PC-9 (cell line): Measurements from ENCODE around the gene PGA5. TPM values are rescaled to one million over a fixed set of nuclear protein-coding genes. Genes with fewer than 3 reads are reported as not detected.

Source experiments
- BruUV-seq: library from RNA; stranded (reverse); fragments of 400-500 nt; replicated peaks from 2 replicates; lab custom pipeline; 2021; lab: Mats Ljungman, UMichigan
- CTCF ChIA-PET: fragments of 300-600 bp; sonication (Branson Sonifier 250); formaldehyde crosslinking; loops from one replicate; lab custom pipeline; 2022; ENCODE audit warnings: antibody characterized with exemption; lab: Charles Lee
- POLR2A ChIA-PET: fragments of 300-600 bp; sonication (Branson Sonifier 250); formaldehyde crosslinking; loops from one replicate; lab custom pipeline; 2022; ENCODE audit warnings: antibody characterized with exemption; ENCODE audit not compliant: unreplicated experiment; lab: Charles Lee
- DNase-seq, 2 experiments: peaks; one replicate each; pipeline versions ENCODE4 v3.0.0 to v3.0.0-alpha.2; 2015 to 2022; ENCODE audit warnings: mixed read lengths in 1 of 2
- H2AFZ ChIP-seq: fragments of 200-600 bp; sonication (generic); 2 replicates; pipeline ENCODE4 v1.8.1; 2017; ENCODE audit warnings: antibody characterized with exemption
- H3F3A ChIP-seq: fragments of 200-600 bp; sonication (generic); 2 replicates; pipeline ENCODE4 v1.8.1; 2017; ENCODE audit warnings: antibody characterized with exemption, mild to moderate bottlenecking, low read depth; ENCODE audit not compliant: insufficient read depth
- H3K27ac ChIP-seq: fragments of 200-600 bp; sonication (generic); 2 replicates; pipeline ENCODE4 v1.6.1; 2016; ENCODE audit warnings: mixed run types
- H3K27me3 ChIP-seq: fragments of 200-600 bp; sonication (generic); 2 replicates; pipeline ENCODE4 v1.6.1; 2016; ENCODE audit warnings: low read depth, mixed run types; ENCODE audit not compliant: insufficient read depth
- H3K36me3 ChIP-seq: fragments of 200-600 bp; sonication (generic); 2 replicates; pipeline ENCODE4 v1.6.1; 2016; ENCODE audit warnings: low read depth, mixed run types
- H3K4me1 ChIP-seq: fragments of 200-600 bp; sonication (generic); replicated peaks from 2 replicates; pipeline ENCODE4 v1.6.1; 2016; ENCODE audit warnings: mixed run types; ENCODE audit not compliant: insufficient read depth
- H3K4me2 ChIP-seq: fragments of 200-600 bp; sonication (generic); 2 replicates; pipeline ENCODE4 v1.6.1; 2017; ENCODE audit warnings: mixed run types
- H3K4me3 ChIP-seq: fragments of 200-600 bp; sonication (generic); 2 replicates; pipeline ENCODE4 v1.6.1; 2016; ENCODE audit warnings: mixed run types
- H3K79me2 ChIP-seq: fragments of 200-600 bp; sonication (generic); 2 replicates; pipeline ENCODE4 v1.6.1; 2017; ENCODE audit warnings: low read depth, mixed run types
- H3K9me2 ChIP-seq: fragments of 200-600 bp; sonication (generic); 2 replicates; pipeline ENCODE4 v1.8.1; 2017; ENCODE audit warnings: mild to moderate bottlenecking; ENCODE audit not compliant: insufficient read depth
- H3K9me3 ChIP-seq: fragments of 200-600 bp; sonication (generic); 2 replicates; pipeline ENCODE4 v1.8.1; 2016; ENCODE audit warnings: low read depth; ENCODE audit not compliant: insufficient read depth
- H4K20me1 ChIP-seq: fragments of 200-600 bp; sonication (generic); 2 replicates; pipeline ENCODE4 v1.8.1; 2017; ENCODE audit not compliant: insufficient read depth
- EZH2 ChIP-seq: fragments of 200-600 bp; sonication (generic); IDR thresholded peaks from 2 replicates; pipeline ENCODE4 v1.8.0; 2017; ENCODE audit warnings: antibody characterized with exemption, low read depth
- intact Hi-C: fragments of 100-400 bp; cut with micrococcal nuclease; formaldehyde crosslinking; loops from one replicate; pipeline ENCODE4 v1.10.0; 2022; ENCODE audit not compliant: unreplicated experiment
- total RNA-seq: library from RNA; stranded (reverse); gene quantifications from 2 replicates; pipeline ENCODE4 v1.2.3, GENCODE V29; 2021
- TF ChIP-seq, protein P1 (sequence below): fragments of 200-600 bp; sonication (generic); conservative IDR thresholded peaks from 2 replicates; pipeline ENCODE4 v1.6.1; 2017; ENCODE audit warnings: mixed run types, antibody characterized with exemption, mild to moderate bottlenecking, moderate library complexity

Gene PGA5
- total RNA-seq, 1 experiment from 2014 or later = not detected

GRCh38 chr11:61277186-61278000 lies 36.4 kb downstream of the PGA5 start:
- Histone ChIP-seq H3K4me1 (no peaks in the 10 kb centered on the region), H3F3A (peaks cover 6% of the 10 kb centered on the region; the same call in 1 of the 2 replicates), H3K79me2 (no peaks in the 10 kb centered on the region), H3K9me3 (no peaks in the 10 kb centered on the region), H3K4me2 (no peak overlapping the region), H3K4me3 (no peak overlapping the region), H3K36me3 (no peaks in the 10 kb centered on the region), H3K9me2 (no peaks in the 10 kb centered on the region), H4K20me1 (no peaks in the 10 kb centered on the region; the same call in 1 of the 2 replicates), H3K27ac (no peak overlapping the region), H3K27me3 (peaks cover 49% of the 10 kb centered on the region), H2AFZ (no peak overlapping the region)
- no peak for TF ChIP-seq EZH2
- TF ChIP-seq, protein P1, sequence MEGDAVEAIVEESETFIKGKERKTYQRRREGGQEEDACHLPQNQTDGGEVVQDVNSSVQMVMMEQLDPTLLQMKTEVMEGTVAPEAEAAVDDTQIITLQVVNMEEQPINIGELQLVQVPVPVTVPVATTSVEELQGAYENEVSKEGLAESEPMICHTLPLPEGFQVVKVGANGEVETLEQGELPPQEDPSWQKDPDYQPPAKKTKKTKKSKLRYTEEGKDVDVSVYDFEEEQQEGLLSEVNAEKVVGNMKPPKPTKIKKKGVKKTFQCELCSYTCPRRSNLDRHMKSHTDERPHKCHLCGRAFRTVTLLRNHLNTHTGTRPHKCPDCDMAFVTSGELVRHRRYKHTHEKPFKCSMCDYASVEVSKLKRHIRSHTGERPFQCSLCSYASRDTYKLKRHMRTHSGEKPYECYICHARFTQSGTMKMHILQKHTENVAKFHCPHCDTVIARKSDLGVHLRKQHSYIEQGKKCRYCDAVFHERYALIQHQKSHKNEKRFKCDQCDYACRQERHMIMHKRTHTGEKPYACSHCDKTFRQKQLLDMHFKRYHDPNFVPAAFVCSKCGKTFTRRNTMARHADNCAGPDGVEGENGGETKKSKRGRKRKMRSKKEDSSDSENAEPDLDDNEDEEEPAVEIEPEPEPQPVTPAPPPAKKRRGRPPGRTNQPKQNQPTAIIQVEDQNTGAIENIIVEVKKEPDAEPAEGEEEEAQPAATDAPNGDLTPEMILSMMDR = no peak
- POLR2A ChIA-PET = interaction anchor here (0.7 kb wide), 1 partner anchor 453 kb away, joined by 3 read pairs; no protein-coding TSS in a partner anchor
- intact Hi-C loops = no loop called here
- no TSS peak for BruUV-seq
- CTCF ChIA-PET = no interaction called here
- DNase-seq = no peak

- Histone ChIP-seq H3K9me3 (no peaks in the 10 kb centered on the region), H3K27ac (no peak overlapping the region), H3K79me2 (no peaks in the 10 kb centered on the region), H3K4me1 (no peaks in the 10 kb centered on the region), H4K20me1 (no peaks in the 10 kb centered on the region), H3K9me2 (no peaks in the 10 kb centered on the region), H3K36me3 (no peaks in the 10 kb centered on the region), H2AFZ (no peak overlapping the region), H3K27me3 (peaks cover 49% of the 10 kb centered on the region), H3F3A (no peaks in the 10 kb centered on the region; the same call in 1 of the 2 replicates), H3K4me3 (no peak overlapping the region), H3K4me2 (no peak overlapping the region)
- ChIA-PET CTCF (no interaction called here), POLR2A (interaction anchor here (0.7 kb wide), 1 partner anchor 452 kb away, joined by 3 read pairs; no protein-coding TSS in a partner anchor)
- no peak for DNase-seq
- BruUV-seq = no TSS peak
- intact Hi-C loops = no loop called here
- no peak for TF ChIP-seq EZH2
- TF ChIP-seq, protein P1 = no peak
Measured at GRCh38 chr11:61278001-61278470, 37.1 kb downstream of the PGA5 start.

DNA sequence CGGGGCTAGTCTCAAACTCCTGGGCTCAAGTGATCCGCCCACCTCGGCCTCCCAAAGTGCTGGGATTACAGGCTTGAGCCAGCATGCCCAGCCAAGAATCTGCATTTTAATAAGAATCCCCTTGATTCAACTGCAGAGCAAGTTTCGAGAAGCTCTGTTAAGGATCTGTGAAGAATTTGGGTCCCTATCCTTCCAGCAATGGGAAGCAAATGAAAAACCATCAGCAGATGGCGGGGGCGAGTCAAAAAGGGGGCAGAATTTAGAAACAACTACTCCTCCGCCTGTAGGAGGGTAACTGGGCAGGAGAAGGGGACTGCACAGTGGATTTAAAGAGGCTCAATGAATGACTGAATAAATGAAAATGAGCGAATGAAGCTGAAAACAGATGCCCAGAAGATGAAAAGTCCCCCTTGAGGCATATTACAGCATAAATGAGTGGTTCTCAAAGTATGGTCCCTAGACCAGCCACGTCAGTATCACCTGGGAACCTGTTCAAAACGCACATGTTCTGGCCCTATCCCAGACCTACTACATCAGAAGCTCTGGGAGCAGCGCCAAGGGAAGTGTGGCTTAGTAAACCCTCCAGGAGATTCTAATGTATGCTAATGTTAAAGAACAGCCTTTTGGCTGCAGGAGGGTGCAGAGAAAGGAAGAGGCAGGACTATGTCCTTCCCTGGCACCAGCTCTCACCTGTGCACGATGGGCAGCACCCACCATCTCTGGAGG lies 39.1 kb downstream of the PGA5 start:
- intact Hi-C loops = no loop called here
- Histone ChIP-seq H2AFZ (no peak overlapping the region), H3F3A (no peaks in the 10 kb centered on the region; the same call in 1 of the 2 replicates), H3K4me1 (no peaks in the 10 kb centered on the region), H3K9me3 (no peaks in the 10 kb centered on the region), H3K79me2 (no peaks in the 10 kb centered on the region), H3K27me3 (peaks cover 32% of the 10 kb centered on the region), H3K4me2 (no peak overlapping the region), H3K27ac (no peak overlapping the region), H3K4me3 (no peak overlapping the region), H3K9me2 (no peaks in the 10 kb centered on the region), H4K20me1 (no peaks in the 10 kb centered on the region), H3K36me3 (no peaks in the 10 kb centered on the region)
- TF ChIP-seq, protein P1 = no peak
- no peak for TF ChIP-seq EZH2
- ChIA-PET POLR2A (no interaction called here), CTCF (no interaction called here)
- BruUV-seq = no TSS peak
- DNase-seq = no peak
